ENCODE measurements around the gene SCN1B.

Gene SCN1B

GRCh38 chr19:35079826-35080225, 49.6 kb downstream of the SCN1B start:
- DNase-seq = no peak

DNA sequence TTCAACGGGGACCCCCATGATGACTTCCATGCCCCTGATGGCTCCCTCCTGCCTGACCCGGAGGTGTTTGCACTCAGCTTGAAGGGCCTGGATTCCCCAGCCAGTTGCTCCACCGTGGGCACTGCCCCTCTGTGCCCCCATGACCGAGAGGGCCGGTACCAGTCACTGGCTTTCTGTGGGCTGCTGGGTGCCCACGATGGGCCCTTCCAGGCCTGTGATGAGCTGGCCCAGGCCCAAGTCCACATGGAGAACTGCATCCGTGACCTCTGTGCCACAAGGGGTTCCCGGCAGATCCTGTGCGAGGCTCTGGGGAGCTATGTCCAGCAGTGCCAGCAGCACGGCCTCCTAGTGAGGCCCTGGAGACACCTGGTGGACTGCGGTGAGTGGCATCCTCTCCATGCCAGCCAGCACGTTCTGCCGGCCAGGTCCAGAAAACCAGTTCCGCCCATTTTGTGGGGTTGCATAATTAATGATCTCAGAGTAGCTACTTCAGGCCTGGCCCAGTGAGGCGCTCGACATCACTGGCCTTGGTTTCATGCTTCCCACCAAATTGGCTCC, 50.4 kb downstream of the SCN1B start:
- no peak for DNase-seq

- no peak for DNase-seq
Measured at GRCh38 chr19:35081201-35081600, 50.9 kb downstream of the SCN1B start.

DNA sequence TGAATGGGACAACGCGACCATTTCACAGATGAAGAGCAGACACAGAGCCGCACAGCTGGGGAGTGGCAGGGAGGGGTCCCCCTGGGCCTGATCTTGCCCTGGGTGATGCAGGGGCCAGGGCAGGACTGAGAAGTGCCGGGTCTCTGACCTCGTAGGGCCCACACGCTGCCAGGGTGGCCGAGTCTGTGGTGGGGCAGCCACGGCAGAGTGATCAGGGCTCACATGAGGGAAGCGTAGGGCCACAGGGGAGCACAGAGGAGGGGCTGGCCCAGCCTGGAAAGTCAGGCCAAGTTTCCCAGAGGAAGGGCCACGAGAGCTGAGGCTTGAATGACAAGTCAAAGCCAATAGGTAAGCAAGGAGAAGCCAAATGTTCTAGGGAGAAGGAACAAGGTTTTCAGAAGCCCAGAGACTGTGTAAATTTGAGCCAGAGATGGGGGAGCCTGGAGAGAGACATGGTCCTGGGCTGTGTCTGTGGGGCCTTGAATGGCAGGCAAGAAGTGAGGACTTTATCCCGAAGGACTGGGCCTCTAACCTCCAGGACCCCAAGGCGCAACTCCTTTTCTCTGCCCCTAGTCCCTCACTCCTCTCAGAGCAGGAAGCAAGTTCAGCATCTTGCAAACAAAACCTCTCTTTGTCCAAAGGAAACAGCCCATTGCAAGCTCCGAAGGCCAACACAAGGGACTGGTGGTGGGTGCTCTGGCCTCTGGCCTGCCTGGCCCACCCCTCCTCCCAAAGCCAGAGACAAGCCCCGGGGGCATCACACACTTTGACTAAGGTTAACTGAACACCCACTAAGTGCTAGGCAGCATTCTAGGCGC, 53.6 kb downstream of the SCN1B start:
- DNase-seq = no peak

GRCh38 chr19:35084509-35084762, 54.2 kb downstream of the SCN1B start:
- no peak for DNase-seq

- no peak for DNase-seq
Measured at GRCh38 chr19:35085947-35086346, 55.7 kb downstream of the SCN1B start.

DNA sequence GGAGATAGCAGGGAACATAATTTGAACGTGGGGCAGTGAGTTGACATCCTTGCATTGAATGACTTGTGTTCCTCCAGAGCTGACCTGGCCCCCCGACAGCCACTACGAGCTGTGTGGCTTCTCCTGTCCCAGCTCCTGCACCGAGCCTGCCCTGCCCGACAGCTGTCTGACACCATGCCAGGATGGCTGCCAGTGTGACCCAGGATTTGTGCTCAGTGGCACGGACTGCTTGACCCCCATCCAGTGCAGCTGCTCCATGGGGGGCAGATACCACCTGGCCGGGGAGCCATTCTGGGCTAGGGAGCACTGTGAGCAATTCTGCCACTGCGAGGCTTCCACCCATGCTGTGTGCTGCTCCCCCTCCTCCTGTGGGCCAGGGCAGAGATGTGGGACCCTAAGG, 56.2 kb downstream of the SCN1B start:
- DNase-seq = no peak

GRCh38 chr19:35087393-35087792, 57.1 kb downstream of the SCN1B start:
- DNase-seq = no peak

GRCh38 chr19:35088131-35088913, 58.1 kb downstream of the SCN1B start:
- DNase-seq = no peak

GRCh38 chr19:35089554-35089953, 59.3 kb downstream of the SCN1B start:
- no peak for DNase-seq
